Upper lobe of left lung (tissue), 4 donors: ENCODE results near the gene TAF1D.

Experiments
- EP300 ChIP-seq, 4 donors: sonication (generic); formaldehyde crosslinking; IDR thresholded peaks; one replicate each; pipeline ENCODE4 v1.5.1; 2017; ENCODE audit warnings: antibody characterized with exemption in 4 of 4, control low read depth in 2 of 4
- POLR2A ChIP-seq, 4 donors: fragments of 450-650 bp; IDR thresholded peaks; one replicate each; pipeline ENCODE4 v1.5.1; 2016 to 2017; ENCODE audit warnings: antibody characterized with exemption in 4 of 4, mild to moderate bottlenecking in 2 of 4
- POLR2AphosphoS5 ChIP-seq, 2 donors: sonication (generic); formaldehyde crosslinking; IDR thresholded peaks; one replicate each; pipeline ENCODE4 v1.5.1; 2017; ENCODE audit warnings: antibody characterized with exemption in 2 of 2
- TF ChIP-seq, protein P1 (sequence below), 6 experiments: fragments of 450-650 bp in 4 of 6; fragments of 200-600 bp in 2 of 6; sonication (generic) in 2 of 6; IDR thresholded peaks; one replicate each; pipeline ENCODE4 v1.5.1; 2016 to 2019; ENCODE audit warnings: antibody characterized with exemption in 6 of 6

- TF ChIP-seq, protein P1, sequence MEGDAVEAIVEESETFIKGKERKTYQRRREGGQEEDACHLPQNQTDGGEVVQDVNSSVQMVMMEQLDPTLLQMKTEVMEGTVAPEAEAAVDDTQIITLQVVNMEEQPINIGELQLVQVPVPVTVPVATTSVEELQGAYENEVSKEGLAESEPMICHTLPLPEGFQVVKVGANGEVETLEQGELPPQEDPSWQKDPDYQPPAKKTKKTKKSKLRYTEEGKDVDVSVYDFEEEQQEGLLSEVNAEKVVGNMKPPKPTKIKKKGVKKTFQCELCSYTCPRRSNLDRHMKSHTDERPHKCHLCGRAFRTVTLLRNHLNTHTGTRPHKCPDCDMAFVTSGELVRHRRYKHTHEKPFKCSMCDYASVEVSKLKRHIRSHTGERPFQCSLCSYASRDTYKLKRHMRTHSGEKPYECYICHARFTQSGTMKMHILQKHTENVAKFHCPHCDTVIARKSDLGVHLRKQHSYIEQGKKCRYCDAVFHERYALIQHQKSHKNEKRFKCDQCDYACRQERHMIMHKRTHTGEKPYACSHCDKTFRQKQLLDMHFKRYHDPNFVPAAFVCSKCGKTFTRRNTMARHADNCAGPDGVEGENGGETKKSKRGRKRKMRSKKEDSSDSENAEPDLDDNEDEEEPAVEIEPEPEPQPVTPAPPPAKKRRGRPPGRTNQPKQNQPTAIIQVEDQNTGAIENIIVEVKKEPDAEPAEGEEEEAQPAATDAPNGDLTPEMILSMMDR (IDR thresholded peaks at IDR 0.05), result no peak
- TF ChIP-seq POLR2A (IDR thresholded peaks at IDR 0.05), result no peak
- TF ChIP-seq POLR2AphosphoS5 (IDR thresholded peaks at IDR 0.05), result no peak
- no peak for TF ChIP-seq EP300 (IDR thresholded peaks at IDR 0.05)
These were observed 28.9 kb upstream of the TAF1D start for GRCh38 chr11:93770160-93770559.
